BE2C (cell line): ENCODE data around the gene THSD8.

Source experiments
- DNase-seq: peaks from one replicate; pipeline ENCODE4 v3.0.0-alpha.2; 2020
- H3K27me3 ChIP-seq: fragments of 250-450 bp; sonication (Bioruptor Pico); 2 replicates; pipeline ENCODE4 v1.5.1; 2020; ENCODE audit warnings: mild to moderate bottlenecking
- H3K36me3 ChIP-seq: fragments of 250-450 bp; sonication (Bioruptor Pico); 2 replicates; pipeline ENCODE4 v1.5.1; 2020; ENCODE audit warnings: mild to moderate bottlenecking
- H3K4me1 ChIP-seq: fragments of 250-450 bp; sonication (Bioruptor Pico); 2 replicates; pipeline ENCODE4 v1.5.1; 2020
- H3K4me3 ChIP-seq: 2 replicates; pipeline ENCODE4 v1.5.1; 2011; ENCODE audit warnings: low read depth, low read length
- H3K9me3 ChIP-seq: fragments of 250-450 bp; sonication (Bioruptor Pico); 2 replicates; pipeline ENCODE4 v1.5.1; 2020
- TF ChIP-seq, protein P1 (sequence below): IDR thresholded peaks from 2 replicates; pipeline ENCODE4 v1.5.1; 2012; ENCODE audit warnings: mild to moderate bottlenecking, low read depth, low read length

Gene THSD8

DNA sequence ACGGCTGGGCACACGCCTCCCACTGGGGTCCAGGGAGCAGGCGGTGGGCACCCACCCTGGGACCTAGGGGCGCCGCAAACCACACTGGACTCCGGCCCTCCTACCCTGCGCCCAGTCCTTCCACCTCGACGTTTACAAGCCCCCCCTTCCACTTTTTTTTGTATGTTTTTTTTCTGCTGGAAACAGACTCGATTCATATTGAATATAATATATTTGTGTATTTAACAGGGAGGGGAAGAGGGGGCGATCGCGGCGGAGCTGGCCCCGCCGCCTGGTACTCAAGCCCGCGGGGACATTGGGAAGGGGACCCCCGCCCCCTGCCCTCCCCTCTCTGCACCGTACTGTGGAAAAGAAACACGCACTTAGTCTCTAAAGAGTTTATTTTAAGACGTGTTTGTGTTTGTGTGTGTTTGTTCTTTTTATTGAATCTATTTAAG lies 9.0 kb upstream of the THSD8 start:
- Histone ChIP-seq H3K4me3 (peak overlapping the region; percentile 89), H3K9me3 (no peaks in the 10 kb centered on the region), H3K4me1 (peaks cover 25% of the 10 kb centered on the region), H3K27me3 (no peaks in the 10 kb centered on the region), H3K36me3 (no peaks in the 10 kb centered on the region; the same call in 1 of the 2 replicates)
- no peak for DNase-seq
- TF ChIP-seq, protein P1, sequence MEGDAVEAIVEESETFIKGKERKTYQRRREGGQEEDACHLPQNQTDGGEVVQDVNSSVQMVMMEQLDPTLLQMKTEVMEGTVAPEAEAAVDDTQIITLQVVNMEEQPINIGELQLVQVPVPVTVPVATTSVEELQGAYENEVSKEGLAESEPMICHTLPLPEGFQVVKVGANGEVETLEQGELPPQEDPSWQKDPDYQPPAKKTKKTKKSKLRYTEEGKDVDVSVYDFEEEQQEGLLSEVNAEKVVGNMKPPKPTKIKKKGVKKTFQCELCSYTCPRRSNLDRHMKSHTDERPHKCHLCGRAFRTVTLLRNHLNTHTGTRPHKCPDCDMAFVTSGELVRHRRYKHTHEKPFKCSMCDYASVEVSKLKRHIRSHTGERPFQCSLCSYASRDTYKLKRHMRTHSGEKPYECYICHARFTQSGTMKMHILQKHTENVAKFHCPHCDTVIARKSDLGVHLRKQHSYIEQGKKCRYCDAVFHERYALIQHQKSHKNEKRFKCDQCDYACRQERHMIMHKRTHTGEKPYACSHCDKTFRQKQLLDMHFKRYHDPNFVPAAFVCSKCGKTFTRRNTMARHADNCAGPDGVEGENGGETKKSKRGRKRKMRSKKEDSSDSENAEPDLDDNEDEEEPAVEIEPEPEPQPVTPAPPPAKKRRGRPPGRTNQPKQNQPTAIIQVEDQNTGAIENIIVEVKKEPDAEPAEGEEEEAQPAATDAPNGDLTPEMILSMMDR = no peak

DNA sequence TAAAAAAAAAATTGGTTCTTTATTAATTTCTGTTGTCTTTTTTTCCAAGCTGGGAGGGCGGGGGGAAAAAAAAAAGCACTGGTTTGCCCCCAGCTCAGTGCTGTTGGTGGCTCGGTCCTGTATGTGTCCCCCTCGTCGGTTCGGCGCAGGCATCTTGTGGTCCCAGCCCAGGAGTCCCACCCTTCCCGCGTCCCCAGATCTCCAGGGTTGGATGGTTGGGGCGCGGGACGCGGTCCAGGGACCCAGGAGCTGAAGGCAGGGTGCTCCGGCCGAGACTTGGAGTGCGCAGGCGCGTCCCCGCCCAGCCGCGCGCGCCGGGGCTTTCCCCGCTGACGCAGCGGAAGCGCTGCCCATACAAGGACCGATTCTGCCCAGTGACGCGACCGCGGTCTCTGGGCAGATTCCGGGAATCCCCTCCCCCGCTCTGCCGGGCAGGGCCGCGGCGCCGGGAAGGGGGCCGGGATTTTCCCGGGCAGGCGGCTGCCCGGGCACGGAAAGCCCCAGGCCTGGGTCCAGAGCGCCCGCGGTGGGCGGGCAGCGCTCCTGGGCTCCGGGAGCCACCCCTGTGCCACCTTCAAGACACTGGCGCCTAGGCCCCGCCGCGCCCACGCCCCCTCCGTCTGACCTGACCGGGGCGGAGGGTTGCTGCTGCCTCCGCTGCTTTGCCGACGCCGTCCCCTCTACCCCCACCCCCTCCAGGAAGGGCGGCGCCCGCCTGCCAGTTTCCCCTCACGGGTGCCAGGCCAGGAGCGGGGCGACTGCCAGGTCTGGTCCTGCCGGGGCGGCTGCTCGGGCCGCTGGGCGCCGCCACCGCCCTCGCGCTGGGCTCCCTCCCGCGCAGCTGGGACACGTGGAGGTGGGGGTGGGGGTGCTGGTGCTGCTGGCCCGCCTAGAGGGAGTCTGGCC lies 8.3 kb upstream of the THSD8 start:
- no peaks in the 10 kb centered on the region for H3K27me3 ChIP-seq
- no peaks in the 10 kb centered on the region; the same call in 1 of the 2 replicates for H3K36me3 ChIP-seq
- peak; percentile 95 for DNase-seq
- H3K4me1 ChIP-seq = peaks cover 18% of the 10 kb centered on the region
- peak overlapping the region; percentile 89 for H3K4me3 ChIP-seq
- no peaks in the 10 kb centered on the region for H3K9me3 ChIP-seq
- TF ChIP-seq, protein P1 = no peak

DNA sequence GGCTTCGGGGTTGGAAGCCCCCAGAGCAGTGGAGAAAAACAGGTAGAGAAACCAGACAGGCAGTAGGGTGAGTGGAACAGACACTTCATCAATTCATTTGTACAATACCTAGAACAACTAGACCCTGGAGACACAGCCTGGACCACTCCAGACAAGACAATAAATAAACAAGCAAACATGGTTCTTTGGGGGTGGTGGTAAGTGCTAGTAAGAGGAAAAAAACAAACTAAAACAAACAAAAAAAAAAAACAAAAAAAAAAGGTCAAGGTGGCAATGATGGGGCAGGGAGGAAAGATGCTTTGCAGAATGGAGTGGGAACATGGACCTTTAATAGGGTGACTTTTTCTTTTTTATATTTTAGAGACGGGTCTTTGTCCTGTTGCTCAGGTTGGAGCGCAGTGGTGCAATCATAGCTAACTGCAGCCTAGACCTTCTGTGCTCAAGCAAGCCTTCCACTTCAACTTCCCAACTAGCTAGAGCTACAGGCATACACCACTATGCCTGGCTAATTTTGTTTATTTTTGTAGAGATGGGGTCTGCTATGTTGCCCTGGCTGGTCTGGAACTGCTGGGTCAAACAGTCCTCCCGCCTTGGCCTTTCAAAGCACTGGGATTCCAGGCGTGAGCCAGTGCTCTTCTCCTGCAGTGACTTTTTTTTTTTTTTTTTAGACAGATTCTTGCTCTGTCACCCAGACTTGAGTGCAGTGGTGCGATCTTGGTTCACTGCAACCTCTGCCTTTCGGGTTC lies 7.5 kb upstream of the THSD8 start:
- no peaks in the 10 kb centered on the region for H3K27me3 ChIP-seq
- peaks cover 7% of the 10 kb centered on the region for H3K36me3 ChIP-seq
- no peaks in the 10 kb centered on the region for H3K9me3 ChIP-seq
- no peak for DNase-seq
- H3K4me1 ChIP-seq = peaks cover 13% of the 10 kb centered on the region
- H3K4me3 ChIP-seq = peak overlapping the region; percentile 89
- TF ChIP-seq, protein P1 = no peak

DNA sequence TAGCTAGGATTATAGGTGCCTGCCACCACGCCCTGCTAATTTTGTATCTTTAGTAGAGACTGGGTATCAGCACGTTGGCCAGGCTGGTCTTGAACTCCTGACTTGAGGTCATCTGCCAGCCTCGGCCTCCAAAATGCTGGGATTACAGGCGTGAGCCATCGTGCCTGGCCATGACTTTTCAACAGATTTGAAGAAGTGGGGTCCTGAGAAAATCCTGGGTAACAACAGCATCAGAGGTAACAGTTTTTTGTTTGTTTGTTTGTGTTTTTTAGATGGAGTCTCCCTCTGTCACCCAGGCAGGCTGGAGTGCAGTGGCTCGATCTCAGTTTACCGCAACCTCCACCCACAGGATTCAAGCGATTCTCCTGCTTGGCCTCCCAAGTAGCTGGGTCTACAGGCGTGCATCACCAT lies 6.9 kb upstream of the THSD8 start:
- Histone ChIP-seq H3K27me3 (no peaks in the 10 kb centered on the region), H3K4me1 (peaks cover 13% of the 10 kb centered on the region), H3K9me3 (no peaks in the 10 kb centered on the region), H3K36me3 (peaks cover 13% of the 10 kb centered on the region), H3K4me3 (no peak overlapping the region)
- DNase-seq = no peak
- TF ChIP-seq, protein P1 = no peak

DNA sequence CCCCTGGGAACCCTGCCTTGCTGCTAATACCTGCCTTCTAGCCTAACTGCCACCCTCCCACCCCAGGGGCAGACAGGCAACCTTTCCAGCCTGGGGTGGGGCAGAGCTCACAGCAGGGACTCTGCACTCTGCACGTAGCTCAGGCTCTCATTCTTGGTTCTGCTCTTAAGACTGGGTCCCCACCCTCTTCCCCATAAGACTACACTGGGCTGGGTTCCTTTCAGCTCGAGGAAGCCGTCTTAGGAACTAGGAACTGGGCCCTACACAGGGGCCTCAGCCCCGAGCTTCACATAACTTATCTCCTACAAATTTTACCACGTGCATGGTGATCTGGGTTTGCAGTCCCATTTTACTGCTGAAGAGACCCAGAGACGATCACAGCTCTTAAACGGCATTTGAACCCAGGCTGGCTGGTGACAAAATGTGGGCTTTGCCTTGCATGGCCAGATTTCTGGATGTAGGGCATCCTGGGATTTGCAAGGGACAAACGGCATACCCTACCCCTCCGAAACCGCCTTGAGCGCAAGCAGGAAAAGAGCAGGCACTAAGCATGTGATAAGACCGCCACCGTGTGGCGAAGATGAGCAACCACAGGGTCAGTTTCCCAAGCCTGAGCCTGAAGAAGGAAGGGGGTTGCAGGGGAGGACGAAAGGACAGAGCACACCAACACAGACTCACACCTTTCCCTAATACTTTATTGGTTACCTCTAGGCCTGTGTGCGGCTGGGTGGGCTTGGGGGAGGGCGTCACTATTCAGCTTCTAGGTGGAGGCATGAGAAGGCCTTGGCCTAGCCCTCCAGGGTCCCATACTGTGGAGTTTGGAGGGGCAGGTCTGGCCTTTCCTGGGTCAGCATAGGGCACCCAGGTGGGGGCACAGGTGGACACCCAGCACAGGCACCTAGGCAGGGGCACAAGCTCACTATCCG lies 5.5 kb upstream of the THSD8 start:
- Histone ChIP-seq H3K4me1 (peaks cover 7% of the 10 kb centered on the region), H3K27me3 (no peaks in the 10 kb centered on the region), H3K4me3 (no peak overlapping the region), H3K36me3 (peaks cover 17% of the 10 kb centered on the region), H3K9me3 (no peaks in the 10 kb centered on the region)
- TF ChIP-seq, protein P1 = peak; percentile 96
- peak; percentile 83 for DNase-seq
